ENCODE data around the gene DHRS9.

DNA sequence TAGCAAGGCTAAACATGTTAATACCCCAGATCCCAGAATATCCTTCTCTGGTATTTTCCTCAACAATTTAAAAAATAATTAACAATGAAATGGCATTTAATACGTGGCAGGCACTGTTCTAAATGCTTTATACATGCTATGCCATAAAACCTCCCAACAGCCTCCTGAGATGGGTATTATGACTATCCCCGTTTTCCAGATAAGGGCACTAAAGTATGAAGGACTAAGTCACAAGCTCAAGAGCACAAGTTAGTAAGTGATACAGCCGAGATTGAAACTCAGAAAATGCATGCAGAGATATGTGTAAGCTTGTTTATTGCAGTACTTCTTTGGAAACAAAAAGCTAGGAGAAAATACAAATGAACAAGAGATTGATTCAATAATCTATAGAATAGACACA, 46.2 kb upstream of the DHRS9 start:
- TF ChIP-seq TAF1 (IDR thresholded peaks at IDR 0.05; ENCODE audit: borderline replicate concordance, low read depth, low read length) (no peak), POLR2AphosphoS5 (IDR thresholded peaks at IDR 0.05; ENCODE audit: low read depth, low read length) (no peak), POLR2A (IDR thresholded peaks at IDR 0.05; ENCODE audit: low read depth, low read length) (no peak)

All from GM12892 (cell line).